22Rv1 (cell line): ENCODE data around the gene EVPLL.

Experiments
- CTCF ChIP-seq: fragments of 450-650 bp; IDR thresholded peaks from 2 replicates; pipeline ENCODE4 v1.5.1; 2017; ENCODE audit warnings: mild to moderate bottlenecking
- ZFX ChIP-seq: fragments of 450-650 bp; IDR thresholded peaks from 2 replicates; pipeline ENCODE4 v1.6.1; 2017; ENCODE audit warnings: antibody characterized with exemption, borderline replicate concordance

- no peak for TF ChIP-seq CTCF
- TF ChIP-seq ZFX = no peak
These were observed 14.2 kb upstream of the EVPLL start, which contains the start of gene SHMT1 for GRCh38 chr17:18363101-18364049.
